Activated CD8-positive, alpha-beta memory T cell treated with anti-CD3 and anti-CD28 coated beads for 24 hours (primary cell): ENCODE measurements around the gene GLRX3.
"Not testable (repeated sequence)": the region's sequence is repeated elsewhere in the genome, so short reads cannot be mapped to it uniquely, and the experiment has no call there.

Experiments used
- DNase-seq: peaks from one replicate; pipeline ENCODE4 v3.0.0-alpha.2; 2020

The GLRX3 gene

DNA sequence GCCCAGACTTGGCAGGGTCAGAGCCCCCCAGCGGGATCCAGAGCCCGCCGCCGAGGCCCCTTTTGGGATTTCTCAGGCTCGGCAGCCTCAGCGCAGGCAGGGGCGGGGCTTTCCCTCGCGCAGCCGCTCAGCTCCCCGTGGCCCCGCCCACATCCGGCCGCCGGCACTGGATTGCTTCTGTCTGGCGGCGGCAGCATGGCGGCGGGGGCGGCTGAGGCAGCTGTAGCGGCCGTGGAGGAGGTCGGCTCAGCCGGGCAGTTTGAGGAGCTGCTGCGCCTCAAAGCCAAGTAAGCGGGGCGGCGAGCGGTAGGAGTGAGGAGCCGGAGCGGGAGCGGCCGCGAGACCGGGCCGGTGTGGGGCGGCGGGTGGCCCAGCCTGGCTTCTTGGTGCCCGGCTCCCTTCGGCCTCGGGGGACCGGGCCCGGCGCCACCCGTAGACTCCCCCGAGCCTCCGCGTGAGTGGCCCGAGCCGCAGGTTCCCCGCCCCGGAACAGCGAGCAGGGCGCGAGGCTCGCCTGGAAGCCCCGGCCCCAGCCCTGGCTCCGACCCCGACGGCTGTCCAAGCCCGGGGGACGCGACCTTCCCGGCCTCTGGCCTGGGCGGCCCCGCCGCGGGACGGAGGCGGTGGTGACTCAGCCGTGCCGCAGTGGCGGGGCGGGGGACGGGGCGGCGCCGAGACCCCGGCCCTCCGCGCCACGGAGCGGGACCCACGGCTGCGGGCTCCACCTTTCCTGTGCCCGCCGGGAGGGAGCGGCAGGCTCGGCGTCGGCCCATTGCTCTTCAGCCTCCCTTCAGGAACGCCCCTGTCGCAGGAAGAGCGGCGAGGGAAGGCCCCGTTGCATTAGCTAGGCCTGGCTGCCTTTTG, at the start of gene GLRX3:
Gene GLRX3, plus strand, starts transcription at position 166 of the 864 bp plus-strand sequence. Its CDS starts 30 bp downstream, at position 196.
- DNase-seq = peak; percentile 95

DNA sequence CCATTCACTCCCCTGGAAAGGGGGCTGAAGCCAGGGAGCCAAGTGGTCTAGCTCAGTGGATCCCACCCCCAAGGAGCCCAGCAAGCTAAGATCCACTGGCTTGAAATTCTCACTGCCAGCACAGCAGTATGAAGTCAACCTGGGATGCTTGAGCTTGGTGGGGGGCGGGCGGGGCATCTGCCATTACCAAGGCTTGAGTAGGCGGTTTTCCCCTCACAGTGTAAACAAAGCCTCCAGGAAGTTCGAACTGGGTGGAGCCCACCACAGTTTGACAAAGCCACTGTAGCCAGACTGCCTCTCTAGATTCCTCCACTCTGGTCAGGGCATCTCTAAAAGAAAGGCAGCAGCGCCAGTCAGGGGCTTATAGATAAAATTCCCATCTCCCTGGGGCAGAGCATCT, 45.6 kb upstream of the GLRX3 start:
- not testable (repeated sequence) for DNase-seq

GRCh38 chr10:130099344-130099743, 36.8 kb upstream of the GLRX3 start:
- DNase-seq = no peak

DNA sequence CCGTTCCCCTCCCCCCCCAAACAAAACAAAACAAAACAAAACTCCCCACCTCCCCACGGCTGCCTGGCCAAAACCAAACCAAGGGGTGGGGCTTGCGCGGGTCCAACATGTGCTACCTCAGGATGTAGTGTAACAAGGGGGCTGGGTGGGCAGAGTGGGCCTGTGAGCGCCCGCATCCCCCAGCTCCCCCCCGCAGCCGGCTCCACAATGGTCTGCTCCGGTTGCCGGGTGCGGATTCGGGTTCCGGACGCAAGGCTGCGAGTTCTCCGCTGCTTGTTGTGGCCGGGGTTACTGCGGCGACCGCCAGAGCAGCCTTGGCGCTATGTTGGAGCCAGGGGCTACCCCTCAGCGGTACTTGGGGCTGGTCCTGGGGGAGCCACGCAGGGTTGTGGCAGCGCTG, 30.5 kb upstream of the GLRX3 start:
- no peak for DNase-seq

DNA sequence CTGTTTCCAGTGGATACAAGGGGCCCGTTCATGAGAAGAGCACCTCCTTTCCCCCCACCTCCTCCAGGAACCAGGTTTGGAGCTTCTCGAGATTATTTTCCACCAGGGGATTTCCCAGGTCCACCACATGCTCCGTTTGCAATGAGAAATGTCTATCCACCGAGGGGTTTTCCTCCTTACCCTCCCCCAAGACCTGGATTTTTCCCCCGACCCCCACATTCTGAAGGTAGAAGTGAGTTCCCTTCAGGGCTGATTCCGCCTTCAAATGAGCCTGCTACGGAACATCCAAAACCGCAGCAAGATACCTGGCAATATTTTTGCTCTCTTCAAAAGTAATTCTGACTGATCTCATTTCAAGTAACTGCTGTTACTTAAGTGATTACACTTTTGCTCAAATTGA, 28.0 kb upstream of the GLRX3 start:
- not testable (repeated sequence) for DNase-seq

DNA sequence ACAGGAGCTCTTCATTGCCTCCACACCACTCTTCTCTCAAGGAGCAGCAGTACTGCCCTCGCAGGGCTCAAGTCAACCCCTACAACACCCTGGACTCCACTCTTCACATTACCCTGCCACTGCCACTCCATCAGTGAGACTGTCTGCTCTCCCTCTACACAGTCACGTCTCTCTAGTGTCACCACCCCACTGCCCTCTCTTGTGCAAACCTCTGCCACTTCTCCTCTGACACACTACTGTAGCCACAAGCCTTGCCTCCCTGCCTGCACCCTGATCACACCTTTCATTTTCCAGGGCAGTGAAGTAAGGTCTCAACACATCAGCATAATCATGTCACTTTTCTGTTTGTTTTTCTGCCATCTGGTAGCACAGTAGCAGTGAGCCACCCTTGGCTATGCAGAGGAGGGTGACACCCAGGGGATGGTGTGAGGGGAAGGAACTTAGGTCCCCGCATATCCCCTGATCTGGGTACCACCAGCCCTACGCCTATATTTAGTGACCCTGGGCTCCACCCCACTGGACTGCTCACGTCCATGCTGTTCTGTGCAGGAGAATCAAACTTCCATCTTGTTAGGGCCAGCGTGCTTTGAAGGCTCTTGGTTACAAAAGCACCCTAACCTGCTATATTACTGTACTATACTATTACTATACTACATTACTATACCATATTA, 27.1 kb upstream of the GLRX3 start:
- no peak for DNase-seq

DNA sequence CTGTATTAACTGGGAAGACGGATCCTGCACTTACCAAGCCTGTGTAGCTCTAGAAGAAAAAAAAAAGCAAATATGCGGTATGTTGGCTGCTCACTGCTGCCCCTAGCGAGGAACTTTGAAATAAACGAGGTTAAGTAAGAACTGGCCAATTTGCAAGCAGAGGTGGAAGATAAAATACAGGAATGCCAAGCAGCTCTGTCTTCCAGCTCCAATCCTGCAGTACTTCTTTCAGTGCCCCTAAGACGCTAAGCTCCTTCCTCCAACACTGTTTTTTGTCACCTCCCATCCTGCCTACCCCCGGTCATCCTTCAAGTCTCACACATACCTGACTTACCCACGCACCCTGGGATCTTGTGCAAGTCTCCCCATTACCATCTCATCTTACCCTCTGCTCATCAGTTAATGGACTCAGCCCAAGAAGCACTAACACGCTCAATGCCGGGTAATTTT, 26.4 kb upstream of the GLRX3 start:
- no peak for DNase-seq

DNA sequence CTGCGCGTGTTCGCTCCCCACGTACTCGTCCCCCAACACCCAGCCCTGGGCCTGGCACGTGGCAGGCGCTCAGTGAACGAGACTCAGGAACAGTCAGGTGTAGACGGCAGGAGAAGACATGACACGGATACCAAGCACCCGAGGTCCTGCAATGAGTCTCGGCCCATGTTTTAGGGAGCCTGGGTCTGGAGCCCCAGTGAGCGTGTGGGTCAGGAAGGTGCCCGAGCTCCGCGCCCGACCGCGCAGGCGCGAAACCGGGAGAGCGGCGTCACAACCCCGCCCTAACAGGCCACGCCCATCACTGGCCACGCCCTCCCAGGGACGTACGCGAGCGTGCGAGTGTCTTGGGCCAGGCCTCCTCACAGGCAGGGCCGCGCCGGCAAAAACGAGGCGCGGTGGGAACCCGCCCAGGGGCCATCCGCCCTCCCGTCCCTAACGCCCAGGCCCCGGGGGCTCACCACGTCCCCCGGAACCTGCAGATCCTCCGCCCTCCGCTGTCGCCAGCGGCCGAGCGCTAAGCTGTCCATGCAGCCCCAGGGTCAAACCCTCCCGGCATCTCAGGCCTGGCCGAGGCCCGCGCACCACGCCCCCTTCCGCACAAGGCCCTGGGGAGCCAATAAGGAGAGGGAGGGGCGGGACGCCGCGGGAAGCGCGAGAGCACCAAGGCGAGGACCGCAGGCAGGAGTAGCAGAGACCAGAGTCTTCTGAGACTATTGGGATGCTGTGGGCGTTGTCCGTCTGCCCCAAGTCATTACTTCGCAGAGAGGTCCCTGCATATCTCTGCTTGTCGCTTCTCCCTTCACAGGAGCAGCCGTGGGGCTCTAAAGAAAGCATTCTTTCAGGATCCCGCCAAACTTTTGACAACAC, 25.7 kb upstream of the GLRX3 start, which contains the start of gene C10orf143:
Gene C10orf143, minus strand, starts transcription at position 585 of the 867 bp plus-strand sequence. Its CDS starts 58 bp downstream, at position 527.
- DNase-seq = peak; percentile 100

GRCh38 chr10:130111113-130111851, 24.9 kb upstream of the GLRX3 start:
- no peak for DNase-seq

DNA sequence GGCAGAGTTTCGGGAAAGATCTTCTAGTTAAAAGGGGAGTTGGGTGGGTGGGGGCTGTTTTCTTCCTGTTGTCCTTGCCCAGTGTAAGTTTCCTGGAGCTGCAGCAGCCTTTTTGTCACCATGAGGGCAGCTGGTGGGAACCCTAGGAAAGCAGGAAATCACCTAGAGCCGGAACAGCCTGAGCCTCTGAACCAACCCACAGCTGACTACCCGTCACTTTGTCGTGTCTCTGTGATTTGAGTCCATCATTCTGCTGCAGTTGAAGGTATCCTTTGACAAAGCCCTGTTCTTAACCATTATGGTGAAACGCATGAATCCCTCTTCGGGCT, 24.4 kb upstream of the GLRX3 start:
- DNase-seq = no peak

DNA sequence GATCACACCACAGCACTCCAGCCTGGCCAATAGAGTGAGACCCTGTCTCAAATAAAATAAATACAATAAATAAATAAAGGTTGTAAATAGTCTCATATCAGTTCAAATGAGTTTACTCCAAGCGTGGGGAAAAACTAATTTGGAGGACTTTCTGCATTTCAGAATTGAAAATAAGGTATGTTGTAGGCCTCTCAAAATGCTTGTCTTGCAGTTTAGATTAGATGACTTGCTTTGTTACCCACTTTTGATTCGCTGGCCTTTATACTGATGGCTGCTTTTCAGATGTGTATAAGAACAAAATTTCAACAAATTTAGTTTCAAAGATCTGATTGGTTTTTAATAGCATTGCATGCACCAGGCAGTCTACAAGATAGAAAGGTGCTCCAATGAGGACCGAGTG, 23.4 kb upstream of the GLRX3 start:
- no peak for DNase-seq

- not testable (repeated sequence) for DNase-seq
Observed at GRCh38 chr10:130116942-130117341, 19.2 kb upstream of the GLRX3 start.

DNA sequence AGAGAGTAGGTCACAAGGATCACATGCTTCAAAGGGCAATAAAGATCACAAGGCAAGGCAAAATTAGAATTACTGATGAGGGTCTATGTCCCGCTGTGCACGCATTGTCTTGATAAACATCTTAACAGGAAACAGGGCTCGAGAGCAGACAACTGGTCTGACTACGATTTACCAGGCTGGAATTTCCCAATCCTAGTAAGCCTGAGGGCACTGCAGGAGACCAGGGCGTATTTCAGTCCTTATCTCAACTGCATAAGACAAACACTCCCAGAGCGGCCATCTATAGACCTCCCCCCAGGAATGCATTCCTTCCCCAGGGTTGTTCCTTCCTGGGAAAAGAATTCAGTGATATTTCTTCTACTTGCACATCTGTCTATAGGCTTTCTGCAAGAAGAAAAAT, 18.7 kb upstream of the GLRX3 start:
- not testable (repeated sequence) for DNase-seq

GRCh38 chr10:130121486-130122079, 14.6 kb upstream of the GLRX3 start:
- no peak for DNase-seq

DNA sequence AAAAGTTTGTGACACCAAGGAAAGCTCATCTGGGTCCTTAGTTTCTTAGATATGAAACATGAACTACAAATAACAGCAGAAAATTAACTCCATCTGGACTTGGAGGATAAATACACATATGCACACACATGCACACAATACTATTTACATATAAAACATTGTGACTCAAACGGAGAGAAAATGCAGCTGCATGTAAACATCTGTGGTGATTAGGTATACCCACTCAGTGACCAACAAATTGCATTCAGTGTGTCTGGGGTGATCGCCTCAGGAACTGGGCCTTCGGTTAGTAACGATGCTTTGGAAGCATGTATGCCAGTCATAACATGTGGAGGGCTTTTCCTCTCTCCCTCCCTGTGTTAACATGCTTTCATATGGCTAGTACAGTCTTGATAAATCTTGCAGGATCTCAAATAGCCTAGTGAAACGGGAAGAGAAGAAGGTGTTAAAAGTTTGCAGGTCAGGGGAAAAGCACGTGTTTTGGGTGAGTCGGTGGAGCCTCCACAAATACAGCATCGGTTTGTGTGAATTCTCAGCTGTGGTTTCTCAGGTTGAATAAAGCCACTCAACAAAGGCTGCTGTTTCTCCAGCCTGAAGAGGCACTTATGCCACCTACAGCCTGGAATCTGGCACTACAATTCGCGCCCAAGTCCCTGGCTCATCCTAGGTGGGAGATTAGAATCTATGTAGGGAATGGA, 8.7 kb upstream of the GLRX3 start:
- DNase-seq = peak; percentile 74

GRCh38 chr10:130128062-130128781, 8.0 kb upstream of the GLRX3 start:
- no peak for DNase-seq

- no peak for DNase-seq
Observed at GRCh38 chr10:130128922-130129321, 7.3 kb upstream of the GLRX3 start.

- no peak for DNase-seq
Observed at GRCh38 chr10:130135676-130136225, 440 bp upstream of the GLRX3 start.

GRCh38 chr10:130137090-130137448, 878 bp downstream of the GLRX3 start:
- DNase-seq = no peak
